ENCODE results near the gene CALY.

- TF ChIP-seq ZNF571 (tag by site-specific recombination; IDR thresholded peaks at IDR 0.05), result no peak
- TF ChIP-seq CTCF (tag by site-specific recombination; IDR thresholded peaks at IDR 0.05), result no peak
- TF ChIP-seq ZNF274 (IDR thresholded peaks at IDR 0.05; ENCODE audit: low read length), result no peak
- no peak for TF ChIP-seq ZNF274 (tag by site-specific recombination; IDR thresholded peaks at IDR 0.05; ENCODE audit: borderline replicate concordance)
- no peak for TF ChIP-seq ZNF510 (tag by site-specific recombination; IDR thresholded peaks at IDR 0.05; ENCODE audit: insufficient replicate concordance)
- TF ChIP-seq ZNF175 (tag by site-specific recombination; IDR thresholded peaks at IDR 0.05), result no peak
- no peak for TF ChIP-seq AEBP2 (tag by site-specific recombination; IDR thresholded peaks at IDR 0.05; ENCODE audit: borderline replicate concordance)
- no peak for TF ChIP-seq ZBTB26 (tag by site-specific recombination; optimal IDR thresholded peaks at IDR 0.05)
- TF ChIP-seq PBX3 (CRISPR knock-in tag; IDR thresholded peaks at IDR 0.05), result no peak
- 0 out of 2 replicates have a peak, but pooled peaks have one; percentile 0 for TF ChIP-seq EGR2 (tag by site-specific recombination; IDR thresholded peaks at IDR 0.05; ENCODE audit: low read depth)
- TF ChIP-seq ZNF548 (tag by site-specific recombination; IDR thresholded peaks at IDR 0.05), result no peak
- no peak for TF ChIP-seq ZNF707 (tag by site-specific recombination; IDR thresholded peaks at IDR 0.05)
Observed at GRCh38 chr10:133349577-133350011, 12.9 kb upstream of the CALY start.
